PC-9 (cell line): ENCODE data around the gene CRYBB3. TPM values are rescaled to one million over a fixed set of nuclear protein-coding genes. Genes with fewer than 3 reads are reported as not detected.

ENCODE experiments used
- BruUV-seq: library from RNA; stranded (reverse); fragments of 400-500 nt; replicated peaks from 2 replicates; lab custom pipeline; 2021; lab: Mats Ljungman, UMichigan
- CTCF ChIA-PET: fragments of 300-600 bp; sonication (Branson Sonifier 250); formaldehyde crosslinking; loops from one replicate; lab custom pipeline; 2022; ENCODE audit warnings: antibody characterized with exemption; lab: Charles Lee
- POLR2A ChIA-PET: fragments of 300-600 bp; sonication (Branson Sonifier 250); formaldehyde crosslinking; loops from one replicate; lab custom pipeline; 2022; ENCODE audit warnings: antibody characterized with exemption; ENCODE audit not compliant: unreplicated experiment; lab: Charles Lee
- DNase-seq, 2 experiments: peaks; one replicate each; pipeline versions ENCODE4 v3.0.0 to v3.0.0-alpha.2; 2015 to 2022; ENCODE audit warnings: mixed read lengths in 1 of 2
- H2AFZ ChIP-seq: fragments of 200-600 bp; sonication (generic); 2 replicates; pipeline ENCODE4 v1.8.1; 2017; ENCODE audit warnings: antibody characterized with exemption
- H3F3A ChIP-seq: fragments of 200-600 bp; sonication (generic); 2 replicates; pipeline ENCODE4 v1.8.1; 2017; ENCODE audit warnings: antibody characterized with exemption, mild to moderate bottlenecking, low read depth; ENCODE audit not compliant: insufficient read depth
- H3K27ac ChIP-seq: fragments of 200-600 bp; sonication (generic); 2 replicates; pipeline ENCODE4 v1.6.1; 2016; ENCODE audit warnings: mixed run types
- H3K27me3 ChIP-seq: fragments of 200-600 bp; sonication (generic); 2 replicates; pipeline ENCODE4 v1.6.1; 2016; ENCODE audit warnings: low read depth, mixed run types; ENCODE audit not compliant: insufficient read depth
- H3K36me3 ChIP-seq: fragments of 200-600 bp; sonication (generic); 2 replicates; pipeline ENCODE4 v1.6.1; 2016; ENCODE audit warnings: low read depth, mixed run types
- H3K4me1 ChIP-seq: fragments of 200-600 bp; sonication (generic); replicated peaks from 2 replicates; pipeline ENCODE4 v1.6.1; 2016; ENCODE audit warnings: mixed run types; ENCODE audit not compliant: insufficient read depth
- H3K4me2 ChIP-seq: fragments of 200-600 bp; sonication (generic); 2 replicates; pipeline ENCODE4 v1.6.1; 2017; ENCODE audit warnings: mixed run types
- H3K4me3 ChIP-seq: fragments of 200-600 bp; sonication (generic); 2 replicates; pipeline ENCODE4 v1.6.1; 2016; ENCODE audit warnings: mixed run types
- H3K79me2 ChIP-seq: fragments of 200-600 bp; sonication (generic); 2 replicates; pipeline ENCODE4 v1.6.1; 2017; ENCODE audit warnings: low read depth, mixed run types
- H3K9me2 ChIP-seq: fragments of 200-600 bp; sonication (generic); 2 replicates; pipeline ENCODE4 v1.8.1; 2017; ENCODE audit warnings: mild to moderate bottlenecking; ENCODE audit not compliant: insufficient read depth
- H3K9me3 ChIP-seq: fragments of 200-600 bp; sonication (generic); 2 replicates; pipeline ENCODE4 v1.8.1; 2016; ENCODE audit warnings: low read depth; ENCODE audit not compliant: insufficient read depth
- H4K20me1 ChIP-seq: fragments of 200-600 bp; sonication (generic); 2 replicates; pipeline ENCODE4 v1.8.1; 2017; ENCODE audit not compliant: insufficient read depth
- CTCF ChIP-seq: fragments of 200-600 bp; sonication (generic); conservative IDR thresholded peaks from 2 replicates; pipeline ENCODE4 v1.6.1; 2017; ENCODE audit warnings: mixed run types, antibody characterized with exemption, mild to moderate bottlenecking, moderate library complexity
- EZH2 ChIP-seq: fragments of 200-600 bp; sonication (generic); IDR thresholded peaks from 2 replicates; pipeline ENCODE4 v1.8.0; 2017; ENCODE audit warnings: antibody characterized with exemption, low read depth
- intact Hi-C: fragments of 100-400 bp; cut with micrococcal nuclease; formaldehyde crosslinking; loops from one replicate; pipeline ENCODE4 v1.10.0; 2022; ENCODE audit not compliant: unreplicated experiment
- total RNA-seq: library from RNA; stranded (reverse); gene quantifications from 2 replicates; pipeline ENCODE4 v1.2.3, GENCODE V29; 2021

The CRYBB3 gene
- total RNA-seq, 1 experiment from 2014 or later, result 0.85 TPM

- H4K20me1 ChIP-seq, result no peaks in the 10 kb centered on the region
- intact Hi-C loops, result no loop called here
- no peaks in the 10 kb centered on the region for H3F3A ChIP-seq
- no peak overlapping the region for H3K4me3 ChIP-seq
- H3K9me2 ChIP-seq, result no peaks in the 10 kb centered on the region
- H3K4me2 ChIP-seq, result no peak overlapping the region
- no TSS peak for BruUV-seq
- ChIA-PET CTCF (no interaction called here), POLR2A (no interaction called here)
- DNase-seq, result no peak
- TF ChIP-seq EZH2, result no peak
- no peak for TF ChIP-seq CTCF
- H3K9me3 ChIP-seq, result no peaks in the 10 kb centered on the region
- 0 out of 2 replicates have a peak, but pooled peaks cover 4% of the 10 kb centered on the region for H3K27me3 ChIP-seq
- H2AFZ ChIP-seq, result no peak overlapping the region
- no peaks in the 10 kb centered on the region for H3K79me2 ChIP-seq
- no peak overlapping the region for H3K27ac ChIP-seq
- H3K4me1 ChIP-seq, result no peaks in the 10 kb centered on the region
- no peaks in the 10 kb centered on the region for H3K36me3 ChIP-seq
Observed at GRCh38 chr22:25216230-25216629, 16.6 kb downstream of the CRYBB3 start.

- no peak for TF ChIP-seq EZH2
- no peak for TF ChIP-seq CTCF
- H4K20me1 ChIP-seq, result no peaks in the 10 kb centered on the region
- BruUV-seq, result no TSS peak
- intact Hi-C loops, result no loop called here
- no peaks in the 10 kb centered on the region for H3K79me2 ChIP-seq
- no peaks in the 10 kb centered on the region for H3K9me2 ChIP-seq
- no peaks in the 10 kb centered on the region for H3K36me3 ChIP-seq
- H3K4me3 ChIP-seq, result no peak within 1 kb of the TSS
- H3K4me2 ChIP-seq, result no peak within 1 kb of the TSS
- H3K9me3 ChIP-seq, result no peaks in the 10 kb centered on the region
- ChIA-PET CTCF (no interaction called here), POLR2A (no interaction called here)
- no peak within 1 kb of the TSS for H3K27ac ChIP-seq
- H3K4me1 ChIP-seq, result no peaks in the 10 kb centered on the region
- H3K27me3 ChIP-seq, result 0 out of 2 replicates have a peak, but pooled peaks cover 4% of the 10 kb centered on the region
- H2AFZ ChIP-seq, result no peak within 1 kb of the TSS
- H3F3A ChIP-seq, result no peaks in the 10 kb centered on the region
- no peak for DNase-seq
Observed at GRCh38 chr22:25219211-25219689, 19.6 kb downstream of the CRYBB3 start, which contains the start of gene CRYBB2. TSS of gene CRYBB2 (plus strand) at chr22:25219639. CDS start at chr22:25221430, 1,791 bp downstream.

GRCh38 chr22:25219948-25220442 is 20.3 kb downstream of the CRYBB3 start:
- no peak for DNase-seq
- Histone ChIP-seq H3K36me3 (no peaks in the 10 kb centered on the region), H3K9me2 (no peaks in the 10 kb centered on the region), H3K27me3 (0 out of 2 replicates have a peak, but pooled peaks cover 4% of the 10 kb centered on the region), H4K20me1 (no peaks in the 10 kb centered on the region), H3K4me2 (no peak overlapping the region), H3K4me3 (no peak overlapping the region), H3K27ac (no peak overlapping the region), H3K9me3 (no peaks in the 10 kb centered on the region), H3K79me2 (no peaks in the 10 kb centered on the region), H2AFZ (no peak overlapping the region), H3F3A (no peaks in the 10 kb centered on the region), H3K4me1 (no peaks in the 10 kb centered on the region)
- ChIA-PET POLR2A (no interaction called here), CTCF (no interaction called here)
- intact Hi-C loops, result no loop called here
- BruUV-seq, result no TSS peak
- TF ChIP-seq EZH2 (no peak), CTCF (no peak)
